A549 (cell line): ENCODE data around the gene CELF2. TPM values are rescaled to one million over a fixed set of nuclear protein-coding genes. Genes with fewer than 3 reads are reported as not detected.

Source experiments
- ATAC-seq, 2 experiments: fragments of 200-7000 bp in 1 of 2; fragments of >200 bp in 1 of 2; cut with Nextera tagmentation in 1 of 2; cut with Tn5 transposase in 1 of 2; 3 replicates each; pipeline versions ENCODE4 v1.8.0 to v1.9.1; 2018 to 2020; ENCODE audit warnings: mild to moderate bottlenecking in 1 of 2, moderate library complexity in 1 of 2
- CTCF ChIA-PET: fragments of 300-600 bp; sonication (Branson Sonifier 250); formaldehyde crosslinking; extraction: SDS; loops from one replicate; lab custom pipeline; 2021; ENCODE audit warnings: antibody characterized with exemption, inconsistent platforms; lab: Yijun Ruan, JAX
- POLR2A ChIA-PET: fragments of 350-600 bp; formaldehyde crosslinking; extraction: SDS; loops from one replicate; lab custom pipeline; 2021; ENCODE audit warnings: antibody characterized with exemption, inconsistent platforms; lab: Yijun Ruan, JAX
- DNase-seq, 2 experiments: peaks; one replicate each; pipeline versions ENCODE4 v3.0.0 to v3.0.0-alpha.2; 2011 to 2016; ENCODE audit warnings: low read depth in 1 of 2, low spot score in 1 of 2
- FAIRE-seq: peaks from 2 replicates; lab custom pipeline; 2011; peaks lifted over from hg19 to GRCh38; lab: Jason Lieb, UNC
- H3K27ac ChIP-seq, 2 experiments: fragments of >200 bp; sonication (Bioruptor Twin); formaldehyde crosslinking; 3 replicates each; pipeline ENCODE4 v1.5.1; 2016 to 2017
- H3K4me1 ChIP-seq: fragments of >200 bp; sonication (Bioruptor Twin); formaldehyde crosslinking; 3 replicates; pipeline ENCODE4 v1.6.1; 2016
- H3K4me2 ChIP-seq: fragments of >200 bp; sonication (Bioruptor Twin); formaldehyde crosslinking; 3 replicates; pipeline ENCODE4 v1.6.1; 2016
- H3K4me3 ChIP-seq: fragments of >200 bp; sonication (Bioruptor Twin); formaldehyde crosslinking; 3 replicates; pipeline ENCODE4 v1.5.1; 2016
- H3K9me3 ChIP-seq: fragments of >200 bp; sonication (Bioruptor Twin); formaldehyde crosslinking; 3 replicates; pipeline ENCODE4 v1.6.1; 2016
- BCL3 ChIP-seq: fragments of >200 bp; sonication (Bioruptor Twin); formaldehyde crosslinking; IDR thresholded peaks from 3 replicates; pipeline ENCODE4 v1.6.1; 2016
- BHLHE40 ChIP-seq: IDR thresholded peaks from 2 replicates; pipeline ENCODE4 v1.6.1; 2012; ENCODE audit warnings: low read depth, low read length, inconsistent platforms
- CBX8 ChIP-seq: fragments of 200-600 bp; sonication (generic); IDR thresholded peaks from 2 replicates; pipeline ENCODE4 v1.6.1; 2016
- CEBPB ChIP-seq, 2 experiments: fragments of >200 bp in 1 of 2; sonication (Bioruptor Twin) in 1 of 2; formaldehyde crosslinking in 1 of 2; IDR thresholded peaks; 2 replicates each; pipeline ENCODE4 v1.6.1; 2012 to 2016
- CHD2 ChIP-seq: fragments of 150-350 bp; IDR thresholded peaks from 2 replicates; pipeline ENCODE4 v1.6.1; 2014; ENCODE audit warnings: low read length; ENCODE audit not compliant: partially characterized antibody
- CHD4 ChIP-seq: fragments of 200-600 bp; sonication (generic); IDR thresholded peaks from 2 replicates; pipeline ENCODE4 v1.6.1; 2016; ENCODE audit warnings: antibody characterized with exemption, mild to moderate bottlenecking, borderline replicate concordance
- ELK1 ChIP-seq: fragments of 150-350 bp; IDR thresholded peaks from 2 replicates; pipeline ENCODE4 v1.6.1; 2014; ENCODE audit warnings: low read depth, mild to moderate bottlenecking, low read length
- FOSB ChIP-seq: fragments of 250-450 bp; sonication (Bioruptor Pico); IDR thresholded peaks from 2 replicates; pipeline ENCODE4 v1.5.0; 2020; ENCODE audit warnings: mild to moderate bottlenecking, moderate library complexity
- FOXS1 ChIP-seq: fragments of 250-450 bp; sonication (Bioruptor Pico); IDR thresholded peaks from 2 replicates; pipeline ENCODE4 v1.5.0; 2020; ENCODE audit warnings: mild to moderate bottlenecking, moderate library complexity
- HEYL ChIP-seq: fragments of 250-450 bp; sonication (Bioruptor Pico); IDR thresholded peaks from 2 replicates; pipeline ENCODE4 v1.8.0; 2021; ENCODE audit warnings: mild to moderate bottlenecking, moderate library complexity
- KDM1A ChIP-seq: fragments of 200-600 bp; sonication (generic); IDR thresholded peaks from 2 replicates; pipeline ENCODE4 v1.6.1; 2016; ENCODE audit warnings: low read depth, mild to moderate bottlenecking
- KDM5A ChIP-seq: fragments of 200-600 bp; sonication (generic); IDR thresholded peaks from 2 replicates; pipeline ENCODE4 v1.6.1; 2016; ENCODE audit warnings: antibody characterized with exemption, mild to moderate bottlenecking
- MAFK ChIP-seq: fragments of 450-650 bp; IDR thresholded peaks from 2 replicates; pipeline ENCODE4 v1.6.1; 2014; ENCODE audit not compliant: partially characterized antibody
- MYC ChIP-seq: IDR thresholded peaks from 2 replicates; pipeline ENCODE4 v1.6.1; 2012; ENCODE audit warnings: mild to moderate bottlenecking, inconsistent platforms, low read length, improper control_type of control experiment, borderline replicate concordance
- NPAS2 ChIP-seq: fragments of 250-450 bp; sonication (Bioruptor Pico); IDR thresholded peaks from 2 replicates; pipeline ENCODE4 v1.8.0; 2022; ENCODE audit warnings: mild to moderate bottlenecking, moderate library complexity, borderline replicate concordance
- NR3C1 ChIP-seq: fragments of >200 bp; sonication (Bioruptor Twin); formaldehyde crosslinking; IDR thresholded peaks from 3 replicates; pipeline ENCODE4 v1.6.1; 2017
- PHF8 ChIP-seq: fragments of 200-600 bp; sonication (generic); IDR thresholded peaks from 2 replicates; pipeline ENCODE4 v1.6.1; 2016; ENCODE audit warnings: low read depth, mild to moderate bottlenecking, antibody characterized with exemption, moderate library complexity, borderline replicate concordance
- POLR2A ChIP-seq: IDR thresholded peaks from 2 replicates; pipeline ENCODE4 v1.6.1; 2012; ENCODE audit warnings: mild to moderate bottlenecking, low read length
- POLR2AphosphoS2 ChIP-seq: conservative IDR thresholded peaks from 2 replicates; pipeline ENCODE4 v1.6.1; 2012; ENCODE audit warnings: low read length, improper control_type of control experiment, inconsistent platforms
- RAD21 ChIP-seq, 2 experiments: fragments of >200 bp in 1 of 2; sonication (Bioruptor Twin) in 1 of 2; formaldehyde crosslinking in 1 of 2; IDR thresholded peaks in 1 of 2; conservative IDR thresholded peaks in 1 of 2; 2 replicates in 1 of 2; 3 replicates in 1 of 2; pipeline ENCODE4 v1.6.1; 2012 to 2018; ENCODE audit warnings: inconsistent platforms in 1 of 2
- RARB ChIP-seq: fragments of 250-450 bp; sonication (Bioruptor Pico); IDR thresholded peaks from 2 replicates; pipeline ENCODE4 v1.8.0; 2021; ENCODE audit warnings: mild to moderate bottlenecking, moderate library complexity
- RFX5 ChIP-seq: fragments of 450-650 bp; IDR thresholded peaks from 2 replicates; pipeline ENCODE4 v1.7.1; 2014; ENCODE audit warnings: antibody characterized with exemption, mild to moderate bottlenecking, moderate library complexity
- SREBF2 ChIP-seq: fragments of 450-650 bp; IDR thresholded peaks from 2 replicates; pipeline ENCODE4 v1.6.1; 2014; ENCODE audit warnings: mild to moderate bottlenecking, moderate library complexity
- TP53 ChIP-seq: fragments of 250-450 bp; sonication (Bioruptor Pico); IDR thresholded peaks from 2 replicates; pipeline ENCODE4 v1.5.0; 2021; ENCODE audit warnings: mild to moderate bottlenecking, moderate library complexity
- ZFP36 ChIP-seq: fragments of 450-650 bp; IDR thresholded peaks from 2 replicates; pipeline ENCODE4 v1.6.1; 2014; ENCODE audit warnings: borderline replicate concordance; ENCODE audit not compliant: partially characterized antibody
- ZSCAN20 ChIP-seq: fragments of 250-450 bp; sonication (Bioruptor Pico); IDR thresholded peaks from 2 replicates; pipeline ENCODE4 v1.8.0; 2022; ENCODE audit warnings: mild to moderate bottlenecking, moderate library complexity
- WGBS: methylation state at CpG from one replicate; pipeline ENCODE4 v1.1.6; 2017; ENCODE audit errors: missing lambda C conversion rate; 5-methylcytosine and 5-hydroxymethylcytosine counted together
- polyA plus RNA-seq, 4 experiments: library from polyadenylated mRNA; depleted of rRNA in 3 of 4; stranded (reverse); fragments of >200 nt; fragmentation: RNase III in 1 of 4; extraction: RNeasy Plus Mini Kit Qiagen cat#74134 plus additional on column Dnase treatment in 1 of 4; gene quantifications; 2 replicates in 3 of 4; 3 replicates in 1 of 4; pipeline ENCODE4 v1.2.3, GENCODE V29; 2011 to 2017
- TF ChIP-seq, protein P1 (sequence below): fragments of >200 bp; sonication (Bioruptor Twin); formaldehyde crosslinking; IDR thresholded peaks from 3 replicates; pipeline ENCODE4 v1.5.1; 2016
- TF ChIP-seq, protein P2 (sequence below): IDR thresholded peaks from 2 replicates; pipeline ENCODE4 v1.6.1; 2012

Gene CELF2
- polyA plus RNA-seq, 2 of the 4 experiments (the other 2 are of a cell fraction) = 0.01 to 0.03 TPM

DNA sequence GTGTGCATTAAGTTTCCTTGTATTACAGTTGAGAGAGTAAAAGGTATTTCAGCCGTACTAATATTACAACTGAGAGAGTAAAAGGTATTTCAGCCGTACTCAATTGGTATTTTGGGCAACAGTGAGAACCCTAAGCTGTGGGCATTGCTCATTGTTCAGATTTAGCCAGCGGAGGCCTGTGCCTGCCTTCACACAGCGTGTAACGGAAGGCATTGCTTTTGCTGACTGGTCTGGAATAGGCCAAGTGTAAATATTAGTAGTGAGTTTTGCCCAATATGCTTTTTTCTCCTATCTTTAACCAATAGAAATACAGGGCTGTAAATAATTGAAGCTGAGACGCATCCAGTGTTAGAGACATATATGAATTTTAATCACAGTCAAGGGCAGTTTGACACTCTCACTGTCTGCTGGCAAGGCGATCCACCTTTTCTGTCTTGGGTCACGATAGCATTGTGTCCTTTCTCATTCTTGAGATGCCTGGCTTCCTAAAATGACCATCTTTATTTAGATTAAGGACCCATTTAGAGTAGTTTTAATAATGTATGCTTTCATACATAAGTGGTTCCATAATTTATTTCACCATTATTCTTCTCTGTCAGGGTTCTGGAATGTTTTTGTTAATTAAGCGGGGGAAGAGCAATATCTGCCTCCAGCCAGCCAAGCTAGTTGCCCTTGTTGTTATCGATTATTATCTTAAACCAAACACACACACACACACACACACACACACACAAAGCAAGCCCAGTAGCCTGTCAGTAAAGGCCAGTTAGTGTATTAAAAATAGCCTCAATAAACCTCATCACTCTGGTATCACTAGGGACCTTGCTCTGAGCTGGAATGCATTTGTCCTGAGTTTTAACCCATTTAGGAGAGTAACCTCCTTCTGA is 130.7 kb downstream of the CELF2 start:
- H3K27ac ChIP-seq = no peak overlapping the region
- DNase-seq (no peak), ATAC-seq (no peak), FAIRE-seq (no peak)
- POLR2A ChIA-PET = no interaction called here
- H3K4me2 ChIP-seq = no peak overlapping the region
- TF ChIP-seq ZFP36 (no peak), ZSCAN20 (no peak), MYC (no peak), RARB (CRISPR knock-in tag) (no peak), BHLHE40 (no peak), NPAS2 (CRISPR knock-in tag) (no peak), TP53 (CRISPR knock-in tag) (no peak), POLR2A (no peak), PHF8 (no peak), ELK1 (no peak), SREBF2 (no peak), KDM5A (no peak)
- TF ChIP-seq, protein P1, sequence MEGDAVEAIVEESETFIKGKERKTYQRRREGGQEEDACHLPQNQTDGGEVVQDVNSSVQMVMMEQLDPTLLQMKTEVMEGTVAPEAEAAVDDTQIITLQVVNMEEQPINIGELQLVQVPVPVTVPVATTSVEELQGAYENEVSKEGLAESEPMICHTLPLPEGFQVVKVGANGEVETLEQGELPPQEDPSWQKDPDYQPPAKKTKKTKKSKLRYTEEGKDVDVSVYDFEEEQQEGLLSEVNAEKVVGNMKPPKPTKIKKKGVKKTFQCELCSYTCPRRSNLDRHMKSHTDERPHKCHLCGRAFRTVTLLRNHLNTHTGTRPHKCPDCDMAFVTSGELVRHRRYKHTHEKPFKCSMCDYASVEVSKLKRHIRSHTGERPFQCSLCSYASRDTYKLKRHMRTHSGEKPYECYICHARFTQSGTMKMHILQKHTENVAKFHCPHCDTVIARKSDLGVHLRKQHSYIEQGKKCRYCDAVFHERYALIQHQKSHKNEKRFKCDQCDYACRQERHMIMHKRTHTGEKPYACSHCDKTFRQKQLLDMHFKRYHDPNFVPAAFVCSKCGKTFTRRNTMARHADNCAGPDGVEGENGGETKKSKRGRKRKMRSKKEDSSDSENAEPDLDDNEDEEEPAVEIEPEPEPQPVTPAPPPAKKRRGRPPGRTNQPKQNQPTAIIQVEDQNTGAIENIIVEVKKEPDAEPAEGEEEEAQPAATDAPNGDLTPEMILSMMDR = no peak
- WGBS = 41% methylated on average over 10 of the region's 10 CpGs
- H3K4me1 ChIP-seq = no peaks in the 10 kb centered on the region
- CTCF ChIA-PET = interaction anchor here (1.2 kb wide), 1 partner anchor 11 kb away, joined by 3 read pairs; no protein-coding TSS in a partner anchor
- H3K4me3 ChIP-seq = no peak overlapping the region
- H3K9me3 ChIP-seq = no peaks in the 10 kb centered on the region

GRCh38 chr10:11149807-11150141 is 132.1 kb downstream of the CELF2 start:
- FAIRE-seq (no peak), DNase-seq (no peak), ATAC-seq (no peak)
- CTCF ChIA-PET = interaction anchor here (1.0 kb wide), 1 partner anchor 92 kb away, joined by 3 read pairs; no protein-coding TSS in a partner anchor
- Histone ChIP-seq H3K4me3 (no peak overlapping the region), H3K9me3 (no peaks in the 10 kb centered on the region), H3K27ac (no peak overlapping the region), H3K4me2 (no peak overlapping the region), H3K4me1 (no peaks in the 10 kb centered on the region)
- POLR2A ChIA-PET = no interaction called here
- WGBS = 0% methylated on average over 3 of the region's 3 CpGs
- TF ChIP-seq RFX5 (no peak), CHD4 (no peak), KDM1A (no peak), HEYL (CRISPR knock-in tag) (no peak), BCL3 (no peak), ZSCAN20 (no peak), RARB (CRISPR knock-in tag) (no peak), CEBPB (IDR thresholded peaks at IDR 0.05) (no peak), MAFK (no peak), FOSB (CRISPR knock-in tag) (no peak), NR3C1 (no peak), CBX8 (no peak), CHD2 (no peak), POLR2AphosphoS2 (no peak), RAD21 (conservative IDR thresholded peaks at IDR 0.05 in 1 of 2, IDR thresholded peaks at IDR 0.05 in 1 of 2) (no peak), FOXS1 (CRISPR knock-in tag) (no peak)
- TF ChIP-seq, protein P2, sequence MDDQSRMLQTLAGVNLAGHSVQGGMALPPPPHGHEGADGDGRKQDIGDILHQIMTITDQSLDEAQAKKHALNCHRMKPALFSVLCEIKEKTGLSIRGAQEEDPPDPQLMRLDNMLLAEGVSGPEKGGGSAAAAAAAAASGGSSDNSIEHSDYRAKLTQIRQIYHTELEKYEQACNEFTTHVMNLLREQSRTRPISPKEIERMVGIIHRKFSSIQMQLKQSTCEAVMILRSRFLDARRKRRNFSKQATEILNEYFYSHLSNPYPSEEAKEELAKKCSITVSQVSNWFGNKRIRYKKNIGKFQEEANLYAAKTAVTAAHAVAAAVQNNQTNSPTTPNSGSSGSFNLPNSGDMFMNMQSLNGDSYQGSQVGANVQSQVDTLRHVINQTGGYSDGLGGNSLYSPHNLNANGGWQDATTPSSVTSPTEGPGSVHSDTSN = no peak
- TF ChIP-seq, all 56 proteins: peak for 0
